ENCODE measurements around the gene LAG3. TPM values are rescaled to one million over a fixed set of nuclear protein-coding genes. Genes with fewer than 3 reads are reported as not detected.

LAG3 gene
- polyA plus RNA-seq, 2 of the 4 experiments (the other 2 are of a cell fraction) = 0.66 to 1.7 TPM

- 63% methylated on average over 4 of the region's 4 CpGs for WGBS (ENCODE audit: missing lambda C conversion rate)
- CTCF ChIA-PET = interaction anchor here (0.6 to 3.2 kb wide), 6 partner anchors 15 to 44 kb away, joined by 3 to 13 read pairs (median 4); partner anchors contain the start of genes GNB3 and MLF2
- no peak overlapping the region for H3K4me2 ChIP-seq
- H3K9me3 ChIP-seq = no peaks in the 10 kb centered on the region
- H3K4me1 ChIP-seq = no peaks in the 10 kb centered on the region
- no peak overlapping the region for H3K4me3 ChIP-seq
- ATAC-seq (no peak), FAIRE-seq (no peak), DNase-seq (ENCODE audit: low read depth in 1 of 2, low spot score in 1 of 2) (no peak)
- H3K27ac ChIP-seq = no peak overlapping the region
- POLR2A ChIA-PET = no interaction called here
- TF ChIP-seq TP53 (CRISPR knock-in tag; IDR thresholded peaks at IDR 0.05) = no peak
- TF ChIP-seq CTCF (IDR thresholded peaks at IDR 0.05) = no peak
- no peak for TF ChIP-seq HDAC2 (IDR thresholded peaks at IDR 0.05)
- no peak for TF ChIP-seq MAZ (IDR thresholded peaks at IDR 0.05; ENCODE audit: borderline replicate concordance, low read depth, low read length)
- no peak for TF ChIP-seq JUN (IDR thresholded peaks at IDR 0.05)
- TF ChIP-seq ZC3H11A (IDR thresholded peaks at IDR 0.05) = no peak
- TF ChIP-seq, protein P1, sequence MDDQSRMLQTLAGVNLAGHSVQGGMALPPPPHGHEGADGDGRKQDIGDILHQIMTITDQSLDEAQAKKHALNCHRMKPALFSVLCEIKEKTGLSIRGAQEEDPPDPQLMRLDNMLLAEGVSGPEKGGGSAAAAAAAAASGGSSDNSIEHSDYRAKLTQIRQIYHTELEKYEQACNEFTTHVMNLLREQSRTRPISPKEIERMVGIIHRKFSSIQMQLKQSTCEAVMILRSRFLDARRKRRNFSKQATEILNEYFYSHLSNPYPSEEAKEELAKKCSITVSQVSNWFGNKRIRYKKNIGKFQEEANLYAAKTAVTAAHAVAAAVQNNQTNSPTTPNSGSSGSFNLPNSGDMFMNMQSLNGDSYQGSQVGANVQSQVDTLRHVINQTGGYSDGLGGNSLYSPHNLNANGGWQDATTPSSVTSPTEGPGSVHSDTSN (IDR thresholded peaks at IDR 0.05) = no peak
- TF ChIP-seq, protein P2, sequence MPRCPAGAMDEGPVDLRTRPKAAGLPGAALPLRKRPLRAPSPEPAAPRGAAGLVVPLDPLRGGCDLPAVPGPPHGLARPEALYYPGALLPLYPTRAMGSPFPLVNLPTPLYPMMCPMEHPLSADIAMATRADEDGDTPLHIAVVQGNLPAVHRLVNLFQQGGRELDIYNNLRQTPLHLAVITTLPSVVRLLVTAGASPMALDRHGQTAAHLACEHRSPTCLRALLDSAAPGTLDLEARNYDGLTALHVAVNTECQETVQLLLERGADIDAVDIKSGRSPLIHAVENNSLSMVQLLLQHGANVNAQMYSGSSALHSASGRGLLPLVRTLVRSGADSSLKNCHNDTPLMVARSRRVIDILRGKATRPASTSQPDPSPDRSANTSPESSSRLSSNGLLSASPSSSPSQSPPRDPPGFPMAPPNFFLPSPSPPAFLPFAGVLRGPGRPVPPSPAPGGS (IDR thresholded peaks at IDR 0.05) = no peak
- TF ChIP-seq EHMT2 (IDR thresholded peaks at IDR 0.05; ENCODE audit: low read depth) = no peak
Measured at GRCh38 chr12:6796576-6796975, 24.3 kb downstream of the LAG3 start.

DNA sequence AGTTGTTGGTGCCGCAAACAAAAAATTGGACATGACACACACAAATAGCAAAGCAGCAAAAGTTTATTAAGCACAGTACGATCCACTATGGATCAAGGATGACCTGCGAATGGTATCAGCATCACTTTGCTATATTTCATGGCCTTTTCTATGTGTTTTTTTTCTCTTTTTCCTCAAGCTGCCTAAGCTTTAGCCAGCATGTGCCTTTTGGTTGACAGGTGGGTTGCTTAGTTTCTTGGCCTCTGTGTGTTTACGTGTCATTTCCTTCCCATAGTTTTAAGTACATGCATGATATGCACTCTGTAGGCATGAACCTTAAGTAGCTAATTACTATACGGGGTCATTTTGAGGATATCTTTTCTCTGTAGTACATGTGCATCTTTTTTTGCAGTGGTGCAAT lies 26.8 kb downstream of the LAG3 start:
- no peak for DNase-seq (ENCODE audit: low read depth in 1 of 2, low spot score in 1 of 2)
- Histone ChIP-seq H3K4me2 (no peak overlapping the region), H3K27ac (no peak overlapping the region), H3K4me3 (no peak overlapping the region), H3K4me1 (no peaks in the 10 kb centered on the region), H3K9me3 (no peaks in the 10 kb centered on the region)
- 81% methylated on average over 5 of the region's 5 CpGs for WGBS (ENCODE audit: missing lambda C conversion rate)
- CTCF ChIA-PET = interaction anchor here (1.2 to 2.0 kb wide), 2 partner anchors 9 to 27 kb away, joined by 3 to 4 read pairs; partner anchors contain the start of gene CD4
- no peak for ATAC-seq
- FAIRE-seq = no peak
- POLR2A ChIA-PET = no interaction called here
- TF ChIP-seq RCOR1 (IDR thresholded peaks at IDR 0.05; ENCODE audit: low read depth, low read length) = no peak
- no peak for TF ChIP-seq PHF8 (IDR thresholded peaks at IDR 0.05; ENCODE audit: borderline replicate concordance, low read depth)

DNA sequence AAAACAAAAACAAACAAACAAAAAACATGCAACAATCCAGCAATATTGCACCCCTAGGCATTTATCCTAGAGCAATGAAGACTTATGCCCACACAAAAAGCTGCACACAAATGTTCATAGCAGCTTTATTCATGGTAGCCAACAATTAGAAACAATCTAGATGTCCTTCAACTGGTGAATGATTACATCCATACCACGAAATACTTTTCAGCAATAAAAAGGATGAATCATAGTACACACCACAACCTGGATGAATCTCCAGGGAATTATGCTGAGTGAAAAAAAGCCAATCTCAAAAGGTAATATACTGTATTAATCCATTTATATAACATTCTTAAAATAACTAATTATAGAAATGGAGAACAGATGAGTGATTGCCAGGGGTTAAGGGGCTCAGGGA lies 34.9 kb downstream of the LAG3 start:
- ChIA-PET POLR2A (no interaction called here), CTCF (interaction anchor here (0.7 to 10.9 kb wide), 4 partner anchors 18 to 54 kb away, joined by 4 to 129 read pairs (median 12); partner anchors contain the start of genes CDCA3, GPR162, MLF2 and P3H3)
- FAIRE-seq (no peak), ATAC-seq (0 out of 6 replicates have a peak, but pooled peaks of 1 of the 2 experiments have one; percentile 31), DNase-seq (ENCODE audit: low read depth in 1 of 2, low spot score in 1 of 2) (no peak)
- Histone ChIP-seq H3K4me1 (peaks cover 6% of the 10 kb centered on the region; the same call in 1 of the 3 replicates), H3K27ac (no peak overlapping the region), H3K4me2 (no peak overlapping the region), H3K9me3 (no peaks in the 10 kb centered on the region), H3K4me3 (no peak overlapping the region)
- TF ChIP-seq FOSL2 (IDR thresholded peaks at IDR 0.05) (no peak), FOSL2 (CRISPR knock-in tag; IDR thresholded peaks at IDR 0.05) (peak; percentile 50; the same call in 1 of the 2 replicates), E2F6 (IDR thresholded peaks at IDR 0.05; ENCODE audit: borderline replicate concordance, low read depth) (no peak), CHD2 (IDR thresholded peaks at IDR 0.05; ENCODE audit: low read length, partially characterized antibody) (no peak)
- WGBS (ENCODE audit: missing lambda C conversion rate) = 0% methylated on average over 1 of the region's 1 CpG

- ATAC-seq (no peak), DNase-seq (ENCODE audit: low read depth in 1 of 2, low spot score in 1 of 2) (no peak), FAIRE-seq (no peak)
- Histone ChIP-seq H3K9me3 (no peaks in the 10 kb centered on the region), H3K27ac (no peak overlapping the region), H3K4me1 (peaks cover 6% of the 10 kb centered on the region; the same call in 1 of the 3 replicates), H3K4me3 (no peak overlapping the region), H3K4me2 (no peak overlapping the region)
- WGBS (ENCODE audit: missing lambda C conversion rate) = 78% methylated on average over 10 of the region's 10 CpGs
- ChIA-PET POLR2A (no interaction called here), CTCF (interaction anchor here (0.6 to 10.9 kb wide), 4 partner anchors 9 to 56 kb away, joined by 3 to 129 read pairs (median 14); partner anchors contain the start of genes GPR162, MLF2 and P3H3)
- TF ChIP-seq CBX8 (IDR thresholded peaks at IDR 0.05) = no peak
Measured at GRCh38 chr12:6809056-6809455, 36.7 kb downstream of the LAG3 start.
